T47D (cell line): ENCODE measurements around the gene TACC2.

Experiments used
- DNase-seq, 2 experiments: peaks; one replicate each; pipeline versions ENCODE4 v3.0.0 to v3.0.0-alpha.2; 2011 to 2012; ENCODE audit warnings: low read depth in 1 of 2, low spot score in 1 of 2
- JUND ChIP-seq: IDR thresholded peaks from 2 replicates; pipeline ENCODE4 v1.6.1; 2012; ENCODE audit warnings: low read depth
- in situ Hi-C: cut with HindIII; loops from 2 replicates; pipeline ENCODE4 v1.10.0; 2016; ENCODE audit warnings: low sequenced_read_pairs, low pct_unique_long_range_greater_than_20kb

Gene TACC2

DNA sequence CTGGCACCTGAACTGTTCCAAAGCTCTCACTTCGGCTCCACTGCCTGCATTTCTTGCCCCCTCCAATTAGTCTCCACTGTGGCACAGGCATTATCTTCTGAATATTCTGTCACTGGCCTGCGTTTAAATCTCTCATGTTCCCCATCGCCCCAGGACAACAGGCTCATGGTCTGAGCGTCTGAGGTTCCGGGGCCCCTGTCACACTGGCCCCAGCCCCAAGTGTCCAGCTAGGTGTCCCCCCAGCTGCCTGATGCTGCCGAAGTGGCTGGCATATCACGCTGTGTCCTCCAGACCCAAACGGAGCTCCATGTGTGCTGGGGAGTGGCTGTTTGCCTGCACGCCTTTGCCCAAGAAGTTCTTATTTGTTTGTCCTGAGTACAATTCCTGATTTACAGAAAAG, 135.4 kb downstream of the TACC2 start:
- DNase-seq: no peak
- in situ Hi-C loops: no loop called here
- no peak for TF ChIP-seq JUND

DNA sequence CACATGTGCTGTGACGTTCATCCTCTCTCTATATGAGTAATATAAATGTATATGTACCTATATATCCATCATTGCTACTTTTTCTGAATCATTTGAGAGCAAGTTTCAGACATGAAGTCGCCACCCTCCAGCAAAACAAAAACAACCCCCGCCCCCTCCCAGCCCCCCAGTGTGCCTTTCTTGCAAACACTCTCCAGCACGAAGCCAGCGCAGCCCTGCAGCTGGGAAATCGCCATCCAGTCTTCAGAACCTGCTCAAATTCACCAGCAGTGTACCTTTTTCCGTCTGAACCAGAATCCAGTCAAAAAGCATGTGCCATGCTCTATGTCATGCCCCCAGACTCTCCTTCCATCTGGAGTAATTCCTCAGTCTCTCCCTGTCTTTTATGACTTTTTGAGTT, 135.8 kb downstream of the TACC2 start:
- no peak for TF ChIP-seq JUND
- DNase-seq: no peak
- in situ Hi-C loops: no loop called here

DNA sequence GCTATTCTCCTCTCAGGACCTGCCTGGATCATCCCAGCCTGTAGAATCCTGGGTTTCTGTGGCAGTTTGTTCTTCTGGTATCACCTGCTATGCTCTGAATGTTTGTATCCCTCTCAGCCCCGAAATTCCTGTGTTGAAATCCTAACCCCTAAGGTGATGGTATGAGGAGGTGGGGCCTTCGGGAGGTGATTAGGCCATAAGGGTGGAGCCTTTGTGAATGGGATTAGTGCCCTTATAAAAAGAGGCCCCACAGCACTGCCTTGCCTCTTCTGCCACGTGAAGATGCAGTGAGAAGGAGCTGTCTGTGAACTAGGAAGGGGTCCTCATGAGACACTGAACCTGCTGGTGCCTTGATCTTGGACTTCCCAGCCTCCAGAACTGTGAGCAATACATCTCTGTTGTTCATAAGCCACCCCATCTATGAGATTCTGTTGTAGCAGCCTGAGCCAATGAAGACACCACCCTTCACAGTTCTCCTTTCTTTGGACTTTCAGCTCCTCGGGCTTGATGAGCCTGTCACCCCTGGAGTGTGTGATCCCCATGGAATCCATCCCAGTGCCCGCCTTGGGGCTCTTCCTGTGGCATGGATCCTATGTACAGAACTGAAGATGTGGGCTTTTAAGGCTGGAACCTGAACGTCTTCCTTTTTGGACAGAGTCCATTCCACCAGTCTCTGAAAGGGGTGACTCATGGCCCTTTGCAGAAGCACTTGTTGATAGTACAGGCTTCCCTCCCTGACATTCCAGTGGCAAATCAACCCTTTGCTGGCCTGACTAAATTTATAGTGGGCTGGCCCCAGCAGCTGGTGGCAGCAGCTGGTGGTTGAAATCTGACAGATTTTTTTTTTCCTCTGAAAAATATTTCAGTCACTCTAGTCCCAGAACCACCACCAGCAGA, 138.0 kb downstream of the TACC2 start:
- in situ Hi-C loops: no loop called here
- DNase-seq: no peak
- TF ChIP-seq JUND: no peak

DNA sequence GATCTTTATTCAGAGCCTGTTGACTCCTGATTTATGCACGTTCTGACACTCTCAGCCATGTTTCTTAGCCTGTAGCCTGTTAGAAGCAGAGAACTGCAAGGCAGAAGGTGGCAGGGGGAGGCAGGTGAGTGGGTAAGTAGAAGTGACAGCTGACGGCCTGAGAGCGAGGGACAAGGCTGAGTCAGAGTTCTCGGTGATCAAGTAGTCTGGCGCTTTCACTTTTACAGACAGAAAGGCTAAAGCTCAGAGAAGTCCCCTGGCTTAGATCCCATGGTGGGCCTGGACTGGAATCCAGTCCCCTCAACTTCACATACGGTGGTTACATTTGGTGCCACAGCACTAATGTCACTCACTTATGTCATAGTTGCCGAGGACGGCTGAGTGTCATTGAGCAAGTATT, 139.0 kb downstream of the TACC2 start:
- in situ Hi-C loops: no loop called here
- no peak for DNase-seq

DNA sequence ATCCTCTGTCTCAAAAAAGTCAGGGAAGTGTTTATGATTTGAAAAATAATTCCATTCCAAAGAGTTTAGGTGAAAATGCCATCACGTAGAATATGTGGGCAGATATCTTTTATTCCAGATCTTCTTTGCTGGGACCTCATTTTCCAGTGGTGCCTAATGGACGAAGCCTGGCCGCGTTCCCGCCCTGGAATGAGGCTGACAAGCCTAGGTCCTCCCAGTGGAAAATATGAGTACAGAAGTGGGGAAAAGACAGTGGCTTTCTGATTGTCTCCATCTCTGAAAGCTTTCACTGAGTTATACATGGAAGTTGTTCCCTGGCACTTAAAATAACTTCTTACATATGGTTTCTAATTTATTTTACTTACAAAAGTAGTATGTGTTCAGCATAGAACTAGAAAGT, 139.4 kb downstream of the TACC2 start:
- in situ Hi-C loops: no loop called here
- no peak for DNase-seq
- TF ChIP-seq JUND: no peak

More for the DNA sequence above, 139.0 kb downstream of the TACC2 start:
- no peak for TF ChIP-seq JUND

DNA sequence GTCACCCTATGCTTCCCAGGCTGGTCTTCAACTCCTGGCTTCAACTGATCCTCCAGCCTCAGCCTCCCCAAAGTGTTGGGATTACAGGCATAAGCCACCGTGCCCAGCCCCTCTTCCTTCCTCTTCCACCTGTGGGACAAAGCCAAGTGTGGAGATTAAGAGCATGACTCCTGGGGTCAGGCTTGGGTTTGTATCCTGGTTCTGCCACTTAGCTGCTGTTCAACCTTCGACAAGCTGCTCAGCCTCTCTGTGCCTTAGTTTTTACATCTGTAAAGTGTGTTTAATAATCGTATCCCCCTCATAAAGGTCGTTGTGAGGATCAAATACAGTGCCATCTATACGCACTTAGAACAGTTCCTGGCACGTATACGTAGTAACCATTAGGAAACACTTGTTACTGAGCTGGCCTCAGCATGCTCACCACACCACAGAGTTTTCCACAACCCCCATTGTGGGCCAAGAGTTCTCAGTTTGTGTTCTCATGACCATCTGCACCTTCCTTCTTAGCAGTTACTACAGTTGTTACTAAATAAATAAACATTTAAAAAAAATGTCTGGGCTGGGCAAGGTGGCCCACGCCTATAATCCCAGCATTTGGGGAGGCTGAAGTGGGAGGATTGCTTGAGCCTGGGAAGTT, 141.6 kb downstream of the TACC2 start:
- in situ Hi-C loops: no loop called here
- TF ChIP-seq JUND: no peak
- no peak for DNase-seq

DNA sequence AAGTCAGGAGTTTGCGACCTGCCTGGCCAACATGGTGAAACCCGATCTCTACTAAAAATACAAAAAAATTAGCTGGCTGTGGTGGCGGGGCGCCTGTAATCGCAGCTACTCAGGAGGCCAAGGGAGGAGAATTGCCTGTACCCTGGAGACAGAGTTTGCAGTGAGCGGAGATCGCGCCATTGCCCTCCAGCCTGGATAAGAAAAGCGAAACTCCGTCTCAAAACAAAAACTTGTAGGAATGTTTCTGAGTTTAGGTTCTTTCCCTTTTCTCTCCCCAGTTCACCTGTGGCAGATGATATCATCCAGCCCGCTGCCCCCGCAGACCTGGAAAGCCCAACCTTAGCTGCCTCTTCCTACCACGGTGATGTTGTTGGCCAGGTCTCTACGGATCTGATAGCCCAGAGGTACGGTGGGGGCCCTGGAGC, 143.4 kb downstream of the TACC2 start:
- DNase-seq: no peak
- TF ChIP-seq JUND: no peak
- in situ Hi-C loops: no loop called here

DNA sequence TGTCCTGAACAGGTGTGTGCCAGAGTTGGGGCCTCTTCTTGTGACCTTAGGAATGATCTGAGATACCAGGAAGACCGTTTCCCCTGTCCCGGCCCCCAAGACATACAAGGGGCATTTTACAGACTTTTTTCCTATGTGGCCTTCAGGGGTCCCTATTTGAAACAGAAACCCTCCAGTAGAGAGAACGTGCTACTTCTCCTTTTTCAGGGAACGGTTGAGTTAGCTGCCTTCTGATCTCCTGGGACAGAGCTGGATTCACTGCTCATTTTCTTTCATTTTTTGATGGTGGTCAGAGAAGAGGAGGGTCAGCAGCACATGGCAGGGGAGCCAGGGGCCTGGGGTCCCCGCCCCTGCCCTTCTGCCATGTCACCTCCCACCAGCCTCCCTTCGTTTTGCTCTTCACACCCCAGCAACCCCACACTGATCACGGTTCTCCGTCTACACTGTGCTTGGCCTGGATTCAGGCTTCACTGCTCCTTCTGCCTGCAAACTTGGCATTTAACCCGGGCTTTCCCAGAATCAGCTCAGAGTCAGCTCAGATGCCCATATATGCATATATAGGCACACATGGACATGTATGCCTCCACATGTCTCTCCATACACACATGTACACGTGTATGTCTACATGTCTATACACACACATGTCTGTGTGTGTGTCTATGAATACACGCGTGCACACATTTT, 144.1 kb downstream of the TACC2 start:
- no peak for TF ChIP-seq JUND
- DNase-seq: no peak
- in situ Hi-C loops: no loop called here

DNA sequence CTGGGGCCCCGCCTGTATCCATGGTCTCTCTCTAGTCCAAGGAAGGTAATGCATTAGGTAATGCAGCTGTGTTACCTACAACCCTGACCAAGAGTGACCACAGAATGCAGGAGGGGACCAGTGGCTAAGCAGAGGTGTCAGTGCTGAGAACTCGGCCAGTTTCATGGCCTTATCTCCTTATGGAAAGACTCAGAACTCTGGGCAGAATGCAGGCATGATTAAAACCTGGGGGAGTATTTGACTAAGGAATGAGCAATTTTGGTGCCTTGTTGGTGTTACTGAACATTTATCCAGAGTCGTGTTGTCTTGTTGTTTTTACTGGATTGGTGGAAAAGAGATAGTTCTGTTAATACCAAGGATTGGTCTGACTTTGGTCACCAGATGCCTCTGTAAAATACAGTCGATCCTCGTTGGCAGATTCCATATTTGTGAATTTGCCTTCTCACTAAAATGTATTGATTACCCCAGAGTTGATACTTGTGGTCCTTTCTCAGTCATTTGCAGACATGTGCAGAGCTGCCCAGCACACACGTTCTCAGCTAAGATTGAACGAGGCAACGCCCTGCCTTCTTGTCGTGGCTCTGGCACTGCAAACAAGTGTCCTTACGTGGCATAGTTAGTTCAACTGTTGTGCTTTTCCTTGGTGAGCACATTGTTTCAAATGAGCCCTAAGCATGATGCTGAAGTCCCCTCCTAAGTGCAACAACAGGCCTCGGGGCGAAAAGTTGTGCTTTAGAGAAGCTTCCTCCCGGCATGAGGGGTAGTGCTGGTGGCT, 146.5 kb downstream of the TACC2 start:
- in situ Hi-C loops: no loop called here
- no peak for DNase-seq
- TF ChIP-seq JUND: no peak

DNA sequence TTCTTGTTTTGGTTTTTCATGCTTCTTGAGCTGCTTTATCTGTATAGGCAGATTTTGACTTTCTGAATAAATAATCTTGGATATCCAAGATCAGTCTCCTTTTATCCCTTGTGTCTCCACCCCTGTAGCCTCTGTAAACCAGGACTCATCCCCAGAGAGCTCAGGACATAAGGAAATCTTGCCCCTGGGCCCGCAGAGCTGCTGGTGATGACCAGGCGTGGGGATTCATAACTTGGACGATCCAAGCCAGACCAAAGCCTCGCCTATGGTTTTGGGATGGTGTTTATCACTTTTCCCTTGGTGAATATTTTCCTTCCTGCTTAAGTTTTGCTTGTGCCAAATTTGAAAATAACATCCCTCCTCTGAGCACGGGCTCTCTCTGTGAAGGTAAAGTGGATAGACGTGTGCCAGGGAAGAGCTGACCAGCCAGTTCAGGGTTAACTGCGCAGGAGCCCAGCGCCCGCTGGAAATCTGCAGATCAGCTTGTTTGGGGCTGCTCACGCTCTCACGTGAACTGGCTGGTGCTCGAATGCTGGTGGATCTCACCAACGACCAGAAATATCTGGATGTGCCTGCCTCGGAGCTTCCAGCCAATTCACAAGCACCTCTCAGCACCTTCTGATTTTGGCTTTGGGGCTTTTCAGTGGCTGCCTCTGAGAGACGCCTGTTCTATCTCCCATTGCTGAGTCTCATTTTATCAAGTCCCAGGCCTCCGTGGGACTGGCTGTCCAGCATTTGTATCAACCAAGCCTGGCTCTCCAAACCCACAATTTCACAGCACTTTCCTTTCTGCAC, 150.1 kb downstream of the TACC2 start:
- in situ Hi-C loops: no loop called here
- TF ChIP-seq JUND: no peak
- no peak for DNase-seq

DNA sequence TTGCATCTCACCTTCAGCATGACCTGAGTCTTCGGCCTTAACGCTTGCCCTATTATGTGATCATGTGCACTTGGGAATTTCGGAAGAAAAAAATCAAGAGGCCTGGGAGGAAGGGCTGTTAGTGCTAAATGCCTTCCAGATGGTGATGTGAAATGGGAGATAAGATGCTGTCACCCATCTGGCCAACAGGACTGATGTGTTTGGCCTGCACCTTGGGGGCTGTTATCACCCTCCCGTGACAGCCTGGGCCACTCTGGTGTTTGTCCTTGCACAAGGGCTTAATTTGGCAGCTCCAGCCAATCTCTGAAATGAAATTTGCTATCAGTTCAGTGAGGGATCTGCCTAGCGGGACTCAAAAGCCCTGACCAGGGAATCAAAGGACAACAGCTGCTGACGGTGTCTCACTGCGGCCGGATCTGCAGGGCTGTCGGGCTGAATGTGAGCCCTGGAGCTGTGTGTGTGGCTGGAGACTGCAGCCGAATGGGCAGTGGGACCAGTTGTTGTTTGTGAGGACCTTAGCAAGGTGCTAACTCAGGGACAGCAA, 150.7 kb downstream of the TACC2 start:
- no peak for TF ChIP-seq JUND
- in situ Hi-C loops: no loop called here

More for the DNA sequence above, 150.7 kb downstream of the TACC2 start:
- DNase-seq: no peak
